Measurements from ENCODE around the gene KRT15. TPM values are rescaled to one million over a fixed set of nuclear protein-coding genes. Genes with fewer than 3 reads are reported as not detected.

KRT15 gene
- total and polyA plus RNA-seq, 10 of the 15 experiments (the other 5 are each of a cell fraction or from before 2014, with no cell fraction given): 0.06 to 0.17 TPM; not detected in 8

DNA sequence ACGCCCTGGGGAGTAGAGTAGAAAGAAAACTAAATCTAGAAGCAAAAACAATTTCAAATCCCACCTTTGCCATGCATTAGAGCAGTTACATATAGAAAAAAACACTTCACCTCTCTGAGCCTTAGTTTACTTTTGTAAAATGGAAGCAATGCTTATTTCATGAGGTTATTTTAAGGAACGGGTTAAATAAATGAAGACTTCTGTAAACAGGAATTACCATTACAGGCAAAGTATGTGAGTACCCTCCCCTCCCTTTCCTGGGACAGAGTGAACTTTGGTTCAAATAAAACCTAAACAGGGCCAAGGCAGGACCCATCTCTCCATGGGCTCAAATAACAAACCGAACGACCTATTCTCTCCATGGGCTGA is 4.5 kb upstream of the KRT15 start (continued):
- TF ChIP-seq WRNIP1 (IDR thresholded peaks at IDR 0.05; ENCODE audit: borderline replicate concordance, low read depth, low read length) (no peak), BRCA1 (IDR thresholded peaks at IDR 0.05; ENCODE audit: low read depth, low read length) (no peak), NFYA (IDR thresholded peaks at IDR 0.05; ENCODE audit: borderline replicate concordance, low read depth, low read length) (no peak), RCOR1 (conservative IDR thresholded peaks at IDR 0.05; ENCODE audit: low read depth, low read length) (no peak), POU2F2 (IDR thresholded peaks at IDR 0.05; ENCODE audit: borderline replicate concordance, low read depth, low read length) (no peak), FOS (IDR thresholded peaks at IDR 0.05; ENCODE audit: borderline replicate concordance, extremely low read depth, insufficient read length) (no peak)
- TF ChIP-seq, protein P1, sequence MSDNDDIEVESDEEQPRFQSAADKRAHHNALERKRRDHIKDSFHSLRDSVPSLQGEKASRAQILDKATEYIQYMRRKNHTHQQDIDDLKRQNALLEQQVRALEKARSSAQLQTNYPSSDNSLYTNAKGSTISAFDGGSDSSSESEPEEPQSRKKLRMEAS (IDR thresholded peaks at IDR 0.05; ENCODE audit: low read depth, low read length): no peak
- TF ChIP-seq, protein P2, sequence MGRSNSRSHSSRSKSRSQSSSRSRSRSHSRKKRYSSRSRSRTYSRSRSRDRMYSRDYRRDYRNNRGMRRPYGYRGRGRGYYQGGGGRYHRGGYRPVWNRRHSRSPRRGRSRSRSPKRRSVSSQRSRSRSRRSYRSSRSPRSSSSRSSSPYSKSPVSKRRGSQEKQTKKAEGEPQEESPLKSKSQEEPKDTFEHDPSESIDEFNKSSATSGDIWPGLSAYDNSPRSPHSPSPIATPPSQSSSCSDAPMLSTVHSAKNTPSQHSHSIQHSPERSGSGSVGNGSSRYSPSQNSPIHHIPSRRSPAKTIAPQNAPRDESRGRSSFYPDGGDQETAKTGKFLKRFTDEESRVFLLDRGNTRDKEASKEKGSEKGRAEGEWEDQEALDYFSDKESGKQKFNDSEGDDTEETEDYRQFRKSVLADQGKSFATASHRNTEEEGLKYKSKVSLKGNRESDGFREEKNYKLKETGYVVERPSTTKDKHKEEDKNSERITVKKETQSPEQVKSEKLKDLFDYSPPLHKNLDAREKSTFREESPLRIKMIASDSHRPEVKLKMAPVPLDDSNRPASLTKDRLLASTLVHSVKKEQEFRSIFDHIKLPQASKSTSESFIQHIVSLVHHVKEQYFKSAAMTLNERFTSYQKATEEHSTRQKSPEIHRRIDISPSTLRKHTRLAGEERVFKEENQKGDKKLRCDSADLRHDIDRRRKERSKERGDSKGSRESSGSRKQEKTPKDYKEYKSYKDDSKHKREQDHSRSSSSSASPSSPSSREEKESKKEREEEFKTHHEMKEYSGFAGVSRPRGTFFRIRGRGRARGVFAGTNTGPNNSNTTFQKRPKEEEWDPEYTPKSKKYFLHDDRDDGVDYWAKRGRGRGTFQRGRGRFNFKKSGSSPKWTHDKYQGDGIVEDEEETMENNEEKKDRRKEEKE (IDR thresholded peaks at IDR 0.05): no peak
- TF ChIP-seq, protein P3, sequence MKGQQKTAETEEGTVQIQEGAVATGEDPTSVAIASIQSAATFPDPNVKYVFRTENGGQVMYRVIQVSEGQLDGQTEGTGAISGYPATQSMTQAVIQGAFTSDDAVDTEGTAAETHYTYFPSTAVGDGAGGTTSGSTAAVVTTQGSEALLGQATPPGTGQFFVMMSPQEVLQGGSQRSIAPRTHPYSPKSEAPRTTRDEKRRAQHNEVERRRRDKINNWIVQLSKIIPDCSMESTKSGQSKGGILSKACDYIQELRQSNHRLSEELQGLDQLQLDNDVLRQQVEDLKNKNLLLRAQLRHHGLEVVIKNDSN (IDR thresholded peaks at IDR 0.05; ENCODE audit: borderline replicate concordance, extremely low read length, insufficient read depth, low read depth, low read length): no peak

Data from GM12878 (cell line).